Mucosa of stomach (tissue), 1 donor: ENCODE results near the gene NKX2-2.

Experiments used
- H3K27me3 ChIP-seq: one replicate; pipeline ENCODE4 v1.7.0; 2013; ENCODE audit warnings: mild to moderate bottlenecking, low read length; ENCODE audit not compliant: control insufficient read depth, insufficient read depth
- H3K36me3 ChIP-seq: one replicate; pipeline ENCODE4 v1.7.0; 2013; ENCODE audit warnings: low read length; ENCODE audit not compliant: control insufficient read depth, insufficient read depth
- H3K4me1 ChIP-seq: one replicate; pipeline ENCODE4 v1.7.0; 2013; ENCODE audit warnings: mild to moderate bottlenecking, low read length; ENCODE audit not compliant: control insufficient read depth, insufficient read depth
- H3K4me3 ChIP-seq: one replicate; pipeline ENCODE4 v1.7.0; 2013; ENCODE audit warnings: low read length
- H3K9ac ChIP-seq: one replicate; pipeline ENCODE4 v1.7.0; 2013; ENCODE audit warnings: mild to moderate bottlenecking, low read length, moderate library complexity
- H3K9me3 ChIP-seq: one replicate; pipeline ENCODE4 v1.7.0; 2013; ENCODE audit warnings: mild to moderate bottlenecking, low read length, moderate library complexity; ENCODE audit not compliant: control insufficient read depth
- donor health status: Pancreatic carcinoma.

The NKX2-2 gene

DNA sequence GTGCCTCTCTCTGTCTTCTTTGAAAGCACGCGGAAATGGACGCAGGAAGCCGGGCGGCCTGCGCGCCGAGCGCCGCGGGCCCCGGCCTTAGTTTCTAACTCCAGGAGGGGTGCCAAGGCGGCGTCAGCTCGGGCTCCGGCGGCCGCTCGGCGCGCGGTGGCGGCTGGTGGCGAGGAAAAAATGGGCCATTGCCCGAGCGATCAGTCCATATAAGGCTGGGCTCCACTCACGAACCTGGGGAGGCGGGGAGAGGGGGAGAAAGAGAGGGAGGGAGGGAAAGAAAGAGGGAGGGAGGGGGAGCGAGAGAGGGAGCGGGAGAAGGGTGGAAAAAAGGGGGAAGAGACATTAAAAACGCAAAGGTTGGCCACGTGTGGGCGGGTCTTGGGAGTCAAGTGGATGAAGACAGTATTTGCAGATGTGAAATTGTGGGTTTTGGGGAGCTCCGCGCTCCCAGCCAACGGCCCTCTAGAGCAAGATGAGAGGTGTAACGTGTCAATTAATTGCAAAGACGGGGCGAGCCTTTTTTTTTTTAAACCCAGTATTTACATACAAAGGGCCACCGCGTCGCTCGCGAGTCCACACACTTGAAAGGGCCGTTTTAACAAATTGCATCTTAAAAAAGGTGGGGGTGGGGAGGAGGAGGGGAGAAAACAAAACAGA is at the start of gene NKX2-2:
NKX2-2 (minus strand) TSS at position 184 of the 660 bp plus-strand sequence. CDS start 395 bp downstream, outside the sequence.
- peaks cover 10% of the 10 kb centered on the region for H3K4me1 ChIP-seq
- no peaks in the 10 kb centered on the region for H3K36me3 ChIP-seq
- H3K9ac ChIP-seq: peak within 1 kb of the TSS; percentile 47
- no peak within 1 kb of the TSS for H3K4me3 ChIP-seq
- peaks cover 91% of the 10 kb centered on the region for H3K27me3 ChIP-seq
- no peaks in the 10 kb centered on the region for H3K9me3 ChIP-seq

DNA sequence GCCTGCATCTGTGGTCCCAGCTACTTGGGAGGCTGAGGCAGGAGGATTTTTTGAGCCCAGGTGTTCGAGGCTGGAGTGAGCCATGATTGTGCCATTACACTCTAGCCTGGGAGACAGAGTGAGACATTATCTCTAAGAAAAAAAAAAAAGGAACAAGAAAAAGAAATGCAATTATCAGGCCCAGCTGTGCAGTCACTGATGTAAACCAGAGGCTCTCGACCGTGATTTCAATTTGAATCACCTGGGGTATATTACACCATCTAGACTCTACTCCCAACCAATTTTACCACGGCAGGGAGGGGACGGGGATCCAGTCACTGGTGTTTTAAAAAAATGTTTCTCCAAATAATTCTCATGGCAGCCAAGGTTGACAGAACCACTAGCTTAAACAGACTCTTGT is 48.8 kb upstream of the NKX2-2 start:
- Histone ChIP-seq H3K9me3 (no peaks in the 10 kb centered on the region), H3K9ac (no peak overlapping the region), H3K4me3 (no peak overlapping the region), H3K4me1 (no peaks in the 10 kb centered on the region), H3K27me3 (no peaks in the 10 kb centered on the region), H3K36me3 (no peaks in the 10 kb centered on the region)

DNA sequence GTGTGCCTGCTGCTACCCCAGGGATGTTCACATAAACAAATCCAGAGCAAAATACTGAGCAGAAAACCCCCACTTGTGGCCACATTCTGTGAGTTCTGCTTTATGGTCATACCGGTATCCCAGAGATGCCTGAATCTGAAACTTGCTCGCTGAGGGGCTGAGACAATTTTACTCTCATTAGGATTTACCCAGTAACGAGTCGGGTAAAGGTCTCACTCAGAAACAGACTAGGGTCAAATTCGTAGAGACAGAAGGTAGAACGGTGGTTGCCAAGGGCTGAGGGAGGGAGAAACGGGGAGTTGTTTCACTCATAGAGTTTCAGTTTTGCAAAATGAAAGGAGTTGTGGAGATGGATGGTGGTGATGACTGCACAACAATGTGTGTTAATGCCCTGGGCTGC is 45.4 kb upstream of the NKX2-2 start:
- no peaks in the 10 kb centered on the region for H3K9me3 ChIP-seq
- no peak overlapping the region for H3K4me3 ChIP-seq
- peaks cover 4% of the 10 kb centered on the region for H3K27me3 ChIP-seq
- H3K9ac ChIP-seq: no peak overlapping the region
- H3K36me3 ChIP-seq: no peaks in the 10 kb centered on the region
- no peaks in the 10 kb centered on the region for H3K4me1 ChIP-seq

DNA sequence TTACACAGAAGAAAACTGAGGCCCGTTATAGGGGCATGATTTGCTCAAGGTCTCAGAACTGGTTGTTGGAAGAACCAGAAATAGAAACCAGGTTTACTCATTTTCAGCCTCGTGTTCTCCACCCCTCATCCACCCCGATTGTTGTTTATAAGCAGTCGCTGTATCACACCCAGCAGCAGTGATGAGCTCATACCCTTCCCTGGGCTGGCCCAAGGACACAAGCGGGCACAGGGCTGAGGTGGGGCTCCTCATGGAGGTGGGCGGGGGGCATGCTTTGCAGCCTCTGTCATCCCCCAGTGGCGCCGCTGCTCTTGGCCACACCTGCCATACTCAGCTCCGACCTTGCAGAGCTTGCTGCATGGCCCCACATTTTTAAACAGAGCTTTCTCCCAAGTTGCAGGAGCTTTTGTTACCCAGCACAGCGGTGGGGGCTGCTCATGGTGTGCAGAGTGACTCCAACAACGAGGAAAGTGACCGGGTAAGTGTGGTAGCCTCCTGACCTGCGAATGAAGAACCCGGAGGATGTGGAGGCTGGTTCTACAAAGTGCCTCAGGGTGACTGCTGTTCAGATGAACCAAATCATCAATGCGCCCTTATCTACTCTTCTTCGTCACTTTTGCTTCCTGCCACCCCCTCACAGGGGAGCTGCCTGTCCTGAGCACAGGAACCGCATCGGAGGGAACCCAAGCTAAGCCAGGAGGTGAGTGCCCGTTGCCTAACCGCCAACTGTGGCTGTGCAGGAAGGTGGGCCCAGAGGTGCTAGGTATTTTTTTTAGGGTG is 43.6 kb upstream of the NKX2-2 start:
- Histone ChIP-seq H3K9ac (no peak overlapping the region), H3K36me3 (no peaks in the 10 kb centered on the region), H3K9me3 (no peaks in the 10 kb centered on the region), H3K27me3 (peaks cover 4% of the 10 kb centered on the region), H3K4me1 (no peaks in the 10 kb centered on the region), H3K4me3 (no peak overlapping the region)

DNA sequence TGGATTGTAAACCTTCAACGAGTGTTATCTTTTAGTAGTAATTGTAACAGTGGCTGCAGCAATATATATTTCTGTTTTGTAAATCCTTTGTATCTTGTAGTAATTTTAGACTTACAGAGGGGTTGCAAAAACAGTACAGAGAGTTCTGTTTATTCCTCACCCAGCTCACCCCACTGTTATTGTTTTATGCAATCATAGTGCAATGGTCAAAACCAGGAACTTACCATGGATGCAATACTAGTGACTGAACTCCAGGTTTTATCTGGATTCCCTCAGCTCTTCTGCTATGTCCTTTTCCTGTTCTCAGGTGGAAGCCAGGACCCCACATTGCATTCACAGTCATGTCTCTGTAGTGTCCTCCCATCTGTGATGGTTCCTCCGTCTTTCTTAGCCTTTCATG is 42.5 kb upstream of the NKX2-2 start:
- no peak overlapping the region for H3K4me3 ChIP-seq
- H3K4me1 ChIP-seq: no peaks in the 10 kb centered on the region
- no peaks in the 10 kb centered on the region for H3K9me3 ChIP-seq
- peaks cover 4% of the 10 kb centered on the region for H3K27me3 ChIP-seq
- no peak overlapping the region for H3K9ac ChIP-seq
- H3K36me3 ChIP-seq: no peaks in the 10 kb centered on the region

DNA sequence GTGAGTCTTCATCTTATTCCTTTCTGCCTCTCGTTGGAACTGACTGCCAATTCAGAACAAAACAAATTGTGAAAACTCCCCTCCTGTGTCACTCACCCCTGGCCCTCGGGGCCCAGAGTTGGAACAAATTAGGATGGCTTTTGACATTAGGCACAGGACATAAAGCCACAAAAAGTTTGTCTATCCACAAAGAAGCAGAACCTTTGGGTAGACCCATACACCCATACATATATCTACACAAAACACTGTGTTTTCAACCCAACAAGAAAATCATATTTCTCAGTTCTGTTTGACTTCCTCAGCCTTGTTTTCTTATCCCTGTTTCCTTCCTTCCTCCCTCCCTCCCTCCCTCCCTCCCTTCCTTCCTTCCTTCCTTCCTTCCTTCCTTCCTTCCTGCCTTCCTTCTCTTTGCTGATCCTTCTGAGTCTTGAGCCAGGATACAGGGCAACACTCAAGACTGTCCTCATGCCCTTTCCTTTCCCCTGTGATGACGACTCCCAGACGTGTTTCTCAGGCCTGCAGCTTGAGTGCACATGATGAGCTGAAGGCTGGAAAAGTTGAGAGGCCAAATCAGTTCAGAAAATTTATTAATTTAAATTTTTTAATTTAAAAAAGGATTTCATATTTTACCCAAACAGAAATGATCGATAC is 41.7 kb upstream of the NKX2-2 start:
- no peaks in the 10 kb centered on the region for H3K4me1 ChIP-seq

DNA sequence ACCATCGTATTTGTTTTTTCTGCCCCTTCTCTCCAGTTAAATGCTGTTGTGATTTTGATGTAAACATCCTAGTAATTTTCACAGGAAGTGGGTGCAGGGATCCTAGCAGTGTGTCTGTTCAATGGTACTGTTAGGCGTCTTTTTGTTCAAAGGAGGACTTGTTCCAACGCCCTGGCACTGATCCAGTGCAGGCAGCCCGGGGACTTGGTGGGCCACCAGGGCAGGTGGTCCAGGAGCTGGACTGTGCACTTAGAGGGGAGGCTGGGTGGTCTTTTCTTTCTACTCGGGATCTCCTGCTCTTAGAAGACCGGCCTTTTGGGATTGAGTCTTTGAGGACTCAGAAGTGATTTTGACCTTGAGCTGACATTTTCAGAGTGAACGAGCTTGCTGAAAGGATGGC is 41.1 kb upstream of the NKX2-2 start:
- H3K36me3 ChIP-seq: no peaks in the 10 kb centered on the region
- H3K9ac ChIP-seq: no peak overlapping the region
- no peak overlapping the region for H3K4me3 ChIP-seq
- no peaks in the 10 kb centered on the region for H3K4me1 ChIP-seq
- no peaks in the 10 kb centered on the region for H3K9me3 ChIP-seq
- H3K27me3 ChIP-seq: peaks cover 4% of the 10 kb centered on the region

More for the DNA sequence above, 41.7 kb upstream of the NKX2-2 start:
- Histone ChIP-seq H3K4me3 (no peak overlapping the region), H3K9me3 (no peaks in the 10 kb centered on the region), H3K36me3 (no peaks in the 10 kb centered on the region), H3K27me3 (peaks cover 4% of the 10 kb centered on the region), H3K9ac (no peak overlapping the region)

DNA sequence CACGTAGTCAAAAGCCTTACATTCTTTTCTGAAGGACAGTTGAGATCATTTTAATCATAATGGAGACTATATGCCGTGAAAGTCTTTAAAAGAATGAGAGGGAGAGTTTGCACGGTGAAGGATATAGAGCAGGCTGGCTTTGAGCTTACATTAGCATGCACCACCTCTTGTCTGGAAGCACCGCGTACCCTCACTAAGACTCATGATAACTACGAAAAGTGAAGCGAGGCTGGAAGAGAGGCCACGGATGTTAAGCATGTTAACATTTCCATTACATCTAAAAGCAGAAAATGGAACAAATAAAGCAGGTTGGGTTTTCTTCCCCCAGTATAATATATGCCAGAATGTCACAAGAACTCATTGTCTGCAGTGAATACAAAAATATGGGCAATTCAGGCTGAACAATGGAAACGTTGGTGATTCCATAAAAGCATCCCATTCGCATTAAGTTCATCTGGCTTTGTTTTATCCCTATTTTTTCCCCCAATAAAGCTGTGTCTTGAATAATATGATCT is 40.6 kb upstream of the NKX2-2 start:
- Histone ChIP-seq H3K4me3 (no peak overlapping the region), H3K9me3 (no peaks in the 10 kb centered on the region), H3K36me3 (no peaks in the 10 kb centered on the region), H3K27me3 (peaks cover 4% of the 10 kb centered on the region), H3K4me1 (no peaks in the 10 kb centered on the region), H3K9ac (no peak overlapping the region)

DNA sequence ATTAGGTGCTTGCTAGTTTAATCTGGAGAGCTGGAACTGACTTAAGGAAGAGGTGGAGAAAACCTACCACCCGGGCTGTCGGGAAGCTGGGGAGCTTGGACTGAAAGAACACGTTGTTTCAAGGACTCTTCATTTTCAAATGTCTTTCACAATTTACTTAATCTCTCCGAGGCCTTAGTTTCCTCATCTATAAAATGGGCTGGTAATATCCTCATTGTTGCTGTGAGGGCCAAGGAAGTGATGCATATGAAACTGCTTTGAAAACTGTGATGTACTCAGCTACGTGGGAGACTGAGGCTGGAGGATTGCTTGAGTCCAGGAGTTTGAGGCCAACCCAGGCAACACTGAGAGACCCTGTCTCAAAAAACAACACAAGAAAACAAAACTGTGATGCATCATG is 36.7 kb upstream of the NKX2-2 start:
- Histone ChIP-seq H3K9me3 (no peaks in the 10 kb centered on the region), H3K4me1 (no peaks in the 10 kb centered on the region), H3K9ac (no peak overlapping the region), H3K36me3 (no peaks in the 10 kb centered on the region), H3K27me3 (peaks cover 4% of the 10 kb centered on the region), H3K4me3 (no peak overlapping the region)

DNA sequence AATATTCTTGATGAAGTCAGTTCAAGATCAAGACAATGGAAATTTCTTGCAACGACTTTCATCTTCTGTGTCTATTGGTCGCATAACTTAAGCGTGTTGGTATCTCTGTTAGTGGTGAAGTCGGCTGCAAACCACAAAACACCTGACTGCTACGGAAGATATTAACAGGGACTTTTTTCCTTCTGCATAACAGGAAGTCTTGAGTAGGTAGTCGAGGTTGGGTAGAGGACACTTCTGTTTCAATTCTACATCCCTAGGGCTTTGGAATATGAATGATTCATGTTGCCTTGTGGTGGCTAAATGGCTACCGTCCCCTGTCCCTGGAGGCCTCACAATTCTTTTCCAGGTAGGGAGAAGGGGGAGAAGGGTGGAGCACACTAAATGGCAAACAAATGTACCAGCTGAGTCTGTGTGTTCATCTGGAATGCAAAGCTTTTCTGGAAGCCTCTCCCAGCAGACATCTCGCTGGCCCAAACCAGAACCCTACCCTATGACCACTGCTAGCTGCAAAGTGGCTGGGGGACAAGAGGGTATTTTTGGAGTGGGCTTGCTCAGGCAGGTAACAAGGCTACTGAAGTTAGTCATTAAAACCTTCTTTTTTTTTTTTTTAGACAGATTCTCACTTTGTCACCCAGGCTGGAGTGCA is 34.6 kb upstream of the NKX2-2 start:
- Histone ChIP-seq H3K27me3 (no peaks in the 10 kb centered on the region), H3K9me3 (no peaks in the 10 kb centered on the region), H3K9ac (no peak overlapping the region), H3K4me1 (no peaks in the 10 kb centered on the region), H3K36me3 (no peaks in the 10 kb centered on the region), H3K4me3 (no peak overlapping the region)

DNA sequence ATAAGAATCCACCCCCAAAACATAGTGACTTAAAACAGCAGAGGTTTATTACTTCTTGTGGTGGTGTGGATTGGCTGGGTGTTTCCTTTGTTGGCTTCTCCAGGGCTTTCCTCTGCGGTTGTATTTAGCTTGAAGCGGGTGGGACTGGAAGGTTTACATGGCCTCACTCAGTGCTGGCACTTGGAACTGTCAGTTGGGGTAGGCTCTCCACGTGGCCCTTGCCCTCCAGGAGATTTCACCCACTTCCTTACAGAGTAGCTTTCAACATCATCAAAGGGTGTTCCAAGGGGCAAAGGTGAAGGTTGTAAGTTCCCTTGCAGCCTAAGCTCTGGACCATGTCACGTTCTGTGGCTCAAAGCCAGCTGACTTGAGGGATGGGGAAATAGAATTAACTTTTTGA is 32.5 kb upstream of the NKX2-2 start:
- no peaks in the 10 kb centered on the region for H3K36me3 ChIP-seq
- H3K4me1 ChIP-seq: no peaks in the 10 kb centered on the region
- no peaks in the 10 kb centered on the region for H3K27me3 ChIP-seq
- no peaks in the 10 kb centered on the region for H3K9me3 ChIP-seq
- H3K9ac ChIP-seq: no peak overlapping the region
- no peak overlapping the region for H3K4me3 ChIP-seq

DNA sequence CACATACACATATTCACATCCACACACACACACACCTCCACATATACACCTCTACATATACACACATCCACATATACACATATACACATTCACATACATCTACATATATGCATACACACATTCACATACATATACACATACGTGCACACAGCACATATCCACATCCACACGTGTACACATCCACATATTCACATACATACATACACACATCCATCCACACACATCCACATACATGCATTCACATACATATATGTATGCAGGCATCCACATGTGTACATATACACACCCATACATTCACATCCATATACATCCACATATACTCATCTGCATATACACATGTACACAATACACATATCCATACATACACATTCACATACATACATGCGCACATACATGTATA is 25.6 kb upstream of the NKX2-2 start:
- Histone ChIP-seq H3K4me1 (no peaks in the 10 kb centered on the region), H3K9ac (no peak overlapping the region)

More for the DNA sequence above, 25.6 kb upstream of the NKX2-2 start:
- no peaks in the 10 kb centered on the region for H3K9me3 ChIP-seq
- no peaks in the 10 kb centered on the region for H3K36me3 ChIP-seq
- no peaks in the 10 kb centered on the region for H3K27me3 ChIP-seq
- no peak overlapping the region for H3K4me3 ChIP-seq
